GM12872 (cell line): ENCODE data around the gene GSTCD.

Source experiments
- CTCF ChIP-seq: IDR thresholded peaks from 3 replicates; pipeline ENCODE4 v1.5.1; 2011; ENCODE audit warnings: low read depth, mild to moderate bottlenecking, low read length, moderate library complexity; ENCODE audit not compliant: insufficient read depth

The GSTCD gene

GRCh38 chr4:105671301-105671700, 37.3 kb upstream of the GSTCD start:
- TF ChIP-seq CTCF = no peak

DNA sequence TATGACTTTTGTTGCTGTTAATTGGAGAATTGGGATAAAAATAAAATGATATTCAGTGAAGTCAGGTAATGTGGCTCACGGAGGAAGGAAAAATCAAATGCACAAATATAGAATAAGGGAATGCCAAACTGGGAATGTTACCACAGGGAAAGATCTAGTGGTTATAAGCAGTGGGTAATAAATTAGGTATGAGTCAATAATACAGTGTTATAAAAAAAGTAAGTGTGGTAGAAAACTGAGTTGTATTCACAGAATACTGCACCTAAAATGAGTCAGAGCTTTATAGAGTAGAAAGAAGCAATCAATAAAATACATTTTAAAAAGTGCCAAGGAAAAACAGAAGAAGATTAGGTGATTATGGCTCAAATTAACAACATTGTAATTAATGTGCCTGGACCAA, 34.6 kb upstream of the GSTCD start:
- TF ChIP-seq CTCF = no peak

DNA sequence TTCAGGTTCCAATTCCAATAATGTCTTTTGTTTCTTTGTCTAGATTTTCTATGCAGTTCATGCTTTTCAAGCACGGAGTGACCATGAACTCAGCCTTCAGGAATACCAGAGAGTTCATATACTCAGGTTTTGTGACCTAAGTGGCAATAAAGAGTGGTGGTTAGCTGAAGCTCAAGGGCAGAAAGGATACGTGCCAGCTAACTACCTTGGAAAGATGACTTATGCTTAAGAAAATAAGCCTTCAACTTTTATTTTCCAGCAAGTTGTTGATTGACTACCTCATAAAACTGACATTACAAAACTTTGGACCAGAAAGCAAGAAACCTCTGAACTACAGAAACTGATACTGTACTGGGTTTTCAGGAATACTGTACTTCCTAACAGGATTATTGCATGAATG, 30.9 kb upstream of the GSTCD start:
- no peak for TF ChIP-seq CTCF

GRCh38 chr4:105679186-105679585, 29.4 kb upstream of the GSTCD start:
- TF ChIP-seq CTCF = no peak

DNA sequence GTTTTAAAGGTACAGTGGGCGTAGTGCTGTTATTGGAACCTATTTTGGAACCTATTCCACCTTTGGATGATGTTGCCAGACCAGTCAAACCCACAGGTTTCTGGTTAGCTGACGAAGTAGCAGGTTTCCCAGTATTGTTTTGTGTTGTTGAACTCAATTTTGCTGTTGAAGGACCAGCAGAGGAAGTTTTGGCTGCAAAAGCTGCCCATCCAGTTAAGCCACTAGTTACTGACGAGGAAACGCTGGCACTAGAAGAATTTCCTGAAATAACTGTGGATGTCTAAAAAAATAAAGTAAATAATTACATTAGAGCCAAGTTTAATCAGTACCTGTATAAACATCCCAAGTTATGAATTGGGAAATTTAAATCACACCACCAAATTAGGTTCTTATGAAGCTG, 25.5 kb upstream of the GSTCD start:
- TF ChIP-seq CTCF = no peak

DNA sequence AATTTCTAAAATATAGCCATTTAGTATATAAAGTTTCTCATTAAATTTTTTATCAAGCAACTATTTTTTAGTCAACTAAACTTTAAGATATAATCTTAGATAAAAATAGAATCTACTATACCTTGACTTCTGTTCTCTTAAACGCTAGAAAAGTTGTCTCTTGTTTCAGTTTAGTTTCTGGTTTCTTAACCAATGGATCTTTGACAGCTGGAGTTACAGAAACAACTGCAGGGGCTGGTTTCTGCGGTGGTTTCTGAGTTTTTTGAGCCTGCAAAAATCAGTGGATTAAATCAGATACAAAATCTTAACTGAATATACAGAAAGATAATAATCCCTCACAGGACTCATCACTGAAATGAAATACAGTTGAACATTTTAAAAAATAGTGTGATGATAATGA, 22.0 kb upstream of the GSTCD start:
- TF ChIP-seq CTCF = no peak

- TF ChIP-seq CTCF = no peak
These were observed 10.0 kb upstream of the GSTCD start for GRCh38 chr4:105698607-105699006.

DNA sequence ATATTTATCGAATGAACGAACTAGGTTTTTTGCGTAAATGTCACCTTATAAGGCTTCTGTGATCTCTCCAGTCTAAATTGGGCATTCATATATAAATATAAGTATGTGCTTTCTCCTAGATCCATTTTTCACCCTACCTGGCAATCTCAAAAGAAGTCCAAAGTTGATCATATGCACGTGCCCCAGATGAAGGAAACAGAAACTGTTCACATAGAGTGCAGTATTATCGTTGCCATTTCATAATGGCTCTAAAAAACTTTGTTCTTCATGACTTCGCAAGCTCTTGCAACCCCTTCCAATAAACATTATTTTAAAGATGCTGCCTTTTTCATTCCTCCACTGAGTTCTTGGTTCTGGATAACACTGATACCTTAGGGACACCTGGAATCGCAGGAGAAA, 803 bp upstream of the GSTCD start:
- TF ChIP-seq CTCF = no peak
